ENCODE results near the gene TSPAN4.

Gene TSPAN4

DNA sequence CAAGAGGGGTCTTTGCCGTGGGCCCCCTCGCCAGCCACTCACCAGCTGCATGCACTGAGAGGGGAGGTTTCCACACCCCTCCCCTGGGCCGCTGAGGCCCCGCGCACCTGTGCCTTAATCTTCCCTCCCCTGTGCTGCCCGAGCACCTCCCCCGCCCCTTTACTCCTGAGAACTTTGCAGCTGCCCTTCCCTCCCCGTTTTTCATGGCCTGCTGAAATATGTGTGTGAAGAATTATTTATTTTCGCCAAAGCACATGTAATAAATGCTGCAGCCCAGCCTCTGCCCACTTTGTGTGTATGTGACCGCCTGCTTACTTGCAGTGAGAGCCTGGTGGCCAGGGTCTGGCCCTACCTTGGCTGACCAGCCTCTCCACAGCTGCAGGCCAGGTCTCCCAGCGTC is 17.7 kb upstream of the TSPAN4 start:
- no peak for DNase-seq

- no peak for DNase-seq
Measured at GRCh38 chr11:825366-826226, 17.1 kb upstream of the TSPAN4 start.

GRCh38 chr11:826227-826621 is 16.4 kb upstream of the TSPAN4 start:
- no peak for DNase-seq

DNA sequence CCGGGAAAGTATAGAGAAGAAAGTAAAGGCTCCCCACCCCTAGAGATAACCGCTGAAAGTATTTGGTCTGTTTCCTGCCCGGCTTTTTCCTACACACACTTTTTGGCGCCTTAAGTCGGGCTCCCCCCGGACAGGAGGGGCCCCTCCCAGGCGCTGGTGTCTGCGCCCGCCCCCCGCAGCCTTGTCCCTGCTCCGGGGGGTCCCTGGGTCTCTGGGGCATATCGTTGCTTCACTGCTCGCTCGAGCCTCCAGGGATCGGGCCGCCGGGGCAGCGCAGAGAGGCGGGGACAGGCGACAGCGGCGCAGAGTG is 15.9 kb upstream of the TSPAN4 start:
- no peak for DNase-seq

GRCh38 chr11:827146-827896 is 15.3 kb upstream of the TSPAN4 start:
- no peak for DNase-seq

GRCh38 chr11:827897-828192 is 14.8 kb upstream of the TSPAN4 start, which contains the start of gene CRACR2B:
Gene CRACR2B, plus strand, starts transcription at chr11:827919. Its CDS starts 689 bp downstream, at chr11:828608.
- DNase-seq, result no peak

- no peak for DNase-seq
Measured at GRCh38 chr11:828506-829175, 14.0 kb upstream of the TSPAN4 start.

- DNase-seq, result no peak
Measured at GRCh38 chr11:829176-829846, 13.3 kb upstream of the TSPAN4 start.

GRCh38 chr11:829847-830294 is 12.8 kb upstream of the TSPAN4 start:
- no peak for DNase-seq

GRCh38 chr11:830295-831117 is 12.1 kb upstream of the TSPAN4 start:
- peak; percentile 44 for DNase-seq

- peak; percentile 50 for DNase-seq
Measured at GRCh38 chr11:831118-831864, 11.4 kb upstream of the TSPAN4 start.

GRCh38 chr11:831961-832528 is 10.6 kb upstream of the TSPAN4 start:
- DNase-seq, result no peak

GRCh38 chr11:832529-833113 is 10.0 kb upstream of the TSPAN4 start, which contains the start of gene CD151:
Gene CD151, plus strand, starts transcription at chr11:832952. Its CDS starts 3,118 bp downstream, at chr11:836070.
- DNase-seq, result peak; percentile 52

DNA sequence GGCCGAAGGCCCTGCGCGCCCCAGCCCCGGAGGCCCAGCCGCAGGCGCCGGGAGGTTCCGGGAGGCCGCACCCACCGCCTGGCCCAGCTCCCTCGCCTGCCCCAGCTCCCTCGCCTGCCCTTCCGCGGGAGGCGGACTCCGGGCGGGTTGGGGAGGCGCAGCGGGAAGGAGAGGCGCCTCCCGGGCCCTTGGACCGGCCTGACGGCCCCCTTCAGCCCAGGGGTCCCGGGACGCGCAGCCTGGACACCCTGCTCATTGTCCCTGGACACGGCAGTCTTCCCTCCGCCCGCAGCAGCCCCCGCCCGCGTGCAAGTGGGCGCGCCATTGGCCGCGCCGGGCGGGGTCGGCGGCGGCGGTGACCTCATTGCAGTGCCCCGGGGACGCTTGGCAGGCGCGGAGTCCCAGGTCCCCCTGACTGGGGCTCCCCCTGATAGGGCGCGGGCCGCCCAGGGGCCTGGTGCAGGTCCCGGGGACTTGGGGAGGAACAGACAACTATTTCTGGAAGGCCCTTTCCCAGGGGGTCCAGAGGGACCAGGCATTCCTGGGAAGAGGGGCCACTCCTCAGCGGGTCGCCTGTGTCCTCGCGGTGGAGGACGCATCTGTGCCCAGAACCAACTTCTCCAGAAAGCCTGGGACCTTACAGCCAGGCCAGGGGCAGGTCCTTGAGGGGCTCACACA is 9.4 kb upstream of the TSPAN4 start:
- peak; percentile 31 for DNase-seq

DNA sequence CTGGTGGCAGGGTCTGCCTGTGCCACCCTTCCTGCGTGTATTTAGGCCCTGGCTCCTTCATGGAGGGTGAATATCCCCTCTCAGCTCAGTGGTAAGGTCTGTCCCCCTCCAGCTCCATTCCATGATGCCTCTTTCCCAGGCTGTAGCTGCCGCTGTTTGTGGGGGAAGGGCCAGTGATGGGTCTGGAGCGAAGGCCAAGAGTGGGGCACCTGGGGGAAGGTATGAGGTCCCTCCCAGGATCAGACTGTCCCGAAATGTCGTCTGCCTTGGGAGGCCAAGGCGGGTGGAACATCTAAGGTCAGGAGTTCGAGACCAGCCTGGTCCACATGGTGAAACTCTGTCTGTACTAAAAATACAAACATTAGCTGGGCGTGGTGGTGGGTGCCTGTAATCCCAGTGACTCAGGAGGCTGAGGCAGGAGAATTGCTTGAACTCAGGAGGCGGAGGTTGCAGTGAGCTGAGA is 8.8 kb upstream of the TSPAN4 start:
- no peak for DNase-seq

GRCh38 chr11:834371-835316 is 8.0 kb upstream of the TSPAN4 start:
- peak; percentile 36 for DNase-seq

GRCh38 chr11:836274-836673 is 6.4 kb upstream of the TSPAN4 start:
- no peak for DNase-seq

DNA sequence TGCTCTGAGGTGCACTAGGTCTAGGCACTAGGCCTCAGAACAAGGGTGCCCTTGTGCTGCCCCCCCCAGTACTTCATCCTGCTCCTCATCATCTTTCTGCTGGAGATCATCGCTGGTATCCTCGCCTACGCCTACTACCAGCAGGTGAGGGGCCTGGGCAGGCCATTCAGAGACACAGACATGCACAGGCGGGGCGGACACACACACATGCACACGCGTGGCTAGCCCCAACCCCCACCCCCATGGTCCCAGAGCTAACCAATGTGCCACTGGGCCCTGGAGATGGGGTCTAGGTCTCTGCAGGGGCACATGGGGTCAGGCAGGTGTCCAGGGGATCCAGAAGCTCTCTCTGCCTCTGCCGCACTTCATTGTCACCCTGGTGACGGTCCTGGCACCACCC is 6.0 kb upstream of the TSPAN4 start:
- DNase-seq, result no peak
